ENCODE measurements around the gene MCU.
"Not testable (repeated sequence)": the region's sequence is repeated elsewhere in the genome, so short reads cannot be mapped to it uniquely, and the experiment has no call there.

DNA sequence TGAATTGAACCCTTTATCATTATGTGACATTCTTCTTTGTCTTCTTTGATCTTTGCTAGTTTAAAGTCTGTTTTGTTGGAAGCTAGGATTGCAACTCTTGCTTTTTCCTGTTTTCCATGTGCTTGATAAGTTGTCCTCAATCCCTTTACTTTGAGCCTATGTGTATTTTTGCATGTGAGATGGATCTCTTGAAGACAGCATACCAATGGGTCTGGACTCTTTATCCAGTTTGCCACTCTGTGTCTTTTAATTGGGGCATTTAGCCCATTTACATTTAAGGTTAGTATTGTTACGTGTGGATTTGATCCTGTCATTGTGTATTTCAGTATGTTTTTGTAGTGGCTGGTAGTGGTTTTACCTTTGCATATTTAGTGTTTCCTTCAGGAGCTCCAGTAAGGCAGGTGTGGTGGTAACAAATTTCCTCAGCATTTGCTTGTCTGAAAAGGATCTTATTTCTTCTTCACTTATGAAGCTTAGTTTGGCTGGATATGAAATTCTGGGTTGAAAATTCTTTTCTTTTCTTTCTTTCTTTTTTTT lies 229.3 kb downstream of the MCU start:
- TF ChIP-seq EZH2 (IDR thresholded peaks at IDR 0.05; ENCODE audit: borderline replicate concordance, insufficient read depth, low read depth, low read length, poor library complexity, severe bottlenecking): not testable (repeated sequence)
- TF ChIP-seq, protein P1, sequence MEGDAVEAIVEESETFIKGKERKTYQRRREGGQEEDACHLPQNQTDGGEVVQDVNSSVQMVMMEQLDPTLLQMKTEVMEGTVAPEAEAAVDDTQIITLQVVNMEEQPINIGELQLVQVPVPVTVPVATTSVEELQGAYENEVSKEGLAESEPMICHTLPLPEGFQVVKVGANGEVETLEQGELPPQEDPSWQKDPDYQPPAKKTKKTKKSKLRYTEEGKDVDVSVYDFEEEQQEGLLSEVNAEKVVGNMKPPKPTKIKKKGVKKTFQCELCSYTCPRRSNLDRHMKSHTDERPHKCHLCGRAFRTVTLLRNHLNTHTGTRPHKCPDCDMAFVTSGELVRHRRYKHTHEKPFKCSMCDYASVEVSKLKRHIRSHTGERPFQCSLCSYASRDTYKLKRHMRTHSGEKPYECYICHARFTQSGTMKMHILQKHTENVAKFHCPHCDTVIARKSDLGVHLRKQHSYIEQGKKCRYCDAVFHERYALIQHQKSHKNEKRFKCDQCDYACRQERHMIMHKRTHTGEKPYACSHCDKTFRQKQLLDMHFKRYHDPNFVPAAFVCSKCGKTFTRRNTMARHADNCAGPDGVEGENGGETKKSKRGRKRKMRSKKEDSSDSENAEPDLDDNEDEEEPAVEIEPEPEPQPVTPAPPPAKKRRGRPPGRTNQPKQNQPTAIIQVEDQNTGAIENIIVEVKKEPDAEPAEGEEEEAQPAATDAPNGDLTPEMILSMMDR (IDR thresholded peaks at IDR 0.05): not testable (repeated sequence)

Data from B cell (primary cell).